Measurements from ENCODE around the gene CNTN5.

Gene CNTN5

DNA sequence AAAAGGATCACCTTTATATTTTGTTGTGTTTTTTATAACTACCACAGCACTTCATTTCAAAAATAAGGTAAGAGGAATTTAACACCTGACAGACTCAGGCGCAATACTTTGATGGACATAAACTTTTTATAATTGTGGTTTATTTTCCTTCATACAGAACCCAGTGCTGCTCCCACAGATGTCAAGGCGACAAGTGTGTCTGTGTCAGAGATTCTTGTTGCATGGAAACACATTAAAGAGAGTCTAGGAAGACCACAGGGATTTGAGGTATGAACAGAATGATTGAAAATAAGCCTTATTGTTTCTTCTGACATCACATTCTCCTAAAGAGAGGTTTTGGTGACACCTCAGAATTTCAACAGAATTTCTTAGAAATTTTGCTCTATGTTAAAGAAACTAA, 1287.5 kb downstream of the CNTN5 start:
- H3K4me3 ChIP-seq (replicated peaks; ENCODE audit: low read depth, low read length), result no peak overlapping the region
- no peak for DNase-seq (ENCODE audit: low read depth)
- TF ChIP-seq, protein P1, sequence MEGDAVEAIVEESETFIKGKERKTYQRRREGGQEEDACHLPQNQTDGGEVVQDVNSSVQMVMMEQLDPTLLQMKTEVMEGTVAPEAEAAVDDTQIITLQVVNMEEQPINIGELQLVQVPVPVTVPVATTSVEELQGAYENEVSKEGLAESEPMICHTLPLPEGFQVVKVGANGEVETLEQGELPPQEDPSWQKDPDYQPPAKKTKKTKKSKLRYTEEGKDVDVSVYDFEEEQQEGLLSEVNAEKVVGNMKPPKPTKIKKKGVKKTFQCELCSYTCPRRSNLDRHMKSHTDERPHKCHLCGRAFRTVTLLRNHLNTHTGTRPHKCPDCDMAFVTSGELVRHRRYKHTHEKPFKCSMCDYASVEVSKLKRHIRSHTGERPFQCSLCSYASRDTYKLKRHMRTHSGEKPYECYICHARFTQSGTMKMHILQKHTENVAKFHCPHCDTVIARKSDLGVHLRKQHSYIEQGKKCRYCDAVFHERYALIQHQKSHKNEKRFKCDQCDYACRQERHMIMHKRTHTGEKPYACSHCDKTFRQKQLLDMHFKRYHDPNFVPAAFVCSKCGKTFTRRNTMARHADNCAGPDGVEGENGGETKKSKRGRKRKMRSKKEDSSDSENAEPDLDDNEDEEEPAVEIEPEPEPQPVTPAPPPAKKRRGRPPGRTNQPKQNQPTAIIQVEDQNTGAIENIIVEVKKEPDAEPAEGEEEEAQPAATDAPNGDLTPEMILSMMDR (IDR thresholded peaks at IDR 0.05; ENCODE audit: low read length, missing control alignments), result no peak

DNA sequence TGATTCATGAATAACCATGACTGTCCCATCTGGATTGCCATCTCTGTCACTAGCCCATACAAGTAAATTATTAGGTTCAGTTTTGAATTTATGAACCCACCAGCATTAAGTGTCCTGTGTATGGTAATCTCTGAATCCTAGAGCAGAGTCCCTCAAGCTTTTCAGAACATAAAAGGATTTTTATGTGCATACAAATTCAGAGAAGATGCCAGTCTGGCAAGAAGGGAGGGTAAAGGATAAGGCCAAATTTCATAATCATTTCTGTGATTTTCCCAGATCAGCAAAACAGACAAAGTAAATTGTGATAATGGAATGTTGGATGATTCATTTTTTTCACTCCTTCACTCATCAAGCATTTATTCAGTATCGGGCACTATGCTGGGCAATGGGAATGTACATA, 1295.2 kb downstream of the CNTN5 start:
- DNase-seq (ENCODE audit: low read depth), result no peak
- H3K4me3 ChIP-seq (replicated peaks; ENCODE audit: low read depth, low read length), result no peak overlapping the region
- TF ChIP-seq, protein P1 (IDR thresholded peaks at IDR 0.05; ENCODE audit: low read length, missing control alignments), result no peak

DNA sequence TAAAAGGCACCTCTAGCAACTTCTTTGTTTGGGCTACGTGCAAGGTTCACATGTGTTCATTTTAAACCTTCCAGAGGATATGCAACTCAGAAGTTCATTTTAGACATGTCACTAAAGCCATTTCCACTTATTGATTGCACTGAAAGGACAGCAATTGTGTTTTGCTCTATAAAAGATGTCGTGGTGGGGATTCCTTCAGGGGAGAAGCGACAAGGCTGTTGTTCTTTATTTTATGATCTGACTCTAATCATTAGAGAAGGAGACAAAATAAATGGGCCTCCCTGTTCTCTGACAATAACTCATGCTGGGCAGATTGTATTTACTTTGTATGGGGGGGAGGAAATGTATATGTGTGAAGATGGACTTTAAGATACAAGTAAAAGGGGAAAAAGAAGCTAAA, 1296.2 kb downstream of the CNTN5 start:
- TF ChIP-seq, protein P1 (IDR thresholded peaks at IDR 0.05; ENCODE audit: low read length, missing control alignments), result no peak
- no peak overlapping the region for H3K4me3 ChIP-seq (replicated peaks; ENCODE audit: low read depth, low read length)
- no peak for DNase-seq (ENCODE audit: low read depth)

DNA sequence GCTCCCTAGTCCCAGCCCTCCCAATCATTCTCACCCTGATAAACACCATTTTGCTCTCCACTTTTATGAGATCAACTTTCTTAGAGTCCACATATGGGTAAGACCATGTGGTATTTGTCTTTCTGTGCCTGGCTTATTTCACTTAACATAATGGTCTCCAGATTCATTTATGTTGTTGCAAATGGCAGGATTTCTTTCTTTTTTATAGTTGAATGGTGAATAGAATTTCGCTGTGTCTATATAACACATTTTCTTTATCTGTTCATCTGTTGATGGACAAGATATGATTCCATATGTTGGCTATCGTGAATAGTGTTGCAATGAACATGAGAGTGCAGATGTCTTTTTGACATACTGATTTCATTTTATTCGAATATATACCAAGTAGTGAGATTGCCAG, 1298.9 kb downstream of the CNTN5 start:
- no peak for DNase-seq (ENCODE audit: low read depth)
- TF ChIP-seq, protein P1 (IDR thresholded peaks at IDR 0.05; ENCODE audit: low read length, missing control alignments), result no peak
- H3K4me3 ChIP-seq (replicated peaks; ENCODE audit: low read depth, low read length), result no peak overlapping the region

DNA sequence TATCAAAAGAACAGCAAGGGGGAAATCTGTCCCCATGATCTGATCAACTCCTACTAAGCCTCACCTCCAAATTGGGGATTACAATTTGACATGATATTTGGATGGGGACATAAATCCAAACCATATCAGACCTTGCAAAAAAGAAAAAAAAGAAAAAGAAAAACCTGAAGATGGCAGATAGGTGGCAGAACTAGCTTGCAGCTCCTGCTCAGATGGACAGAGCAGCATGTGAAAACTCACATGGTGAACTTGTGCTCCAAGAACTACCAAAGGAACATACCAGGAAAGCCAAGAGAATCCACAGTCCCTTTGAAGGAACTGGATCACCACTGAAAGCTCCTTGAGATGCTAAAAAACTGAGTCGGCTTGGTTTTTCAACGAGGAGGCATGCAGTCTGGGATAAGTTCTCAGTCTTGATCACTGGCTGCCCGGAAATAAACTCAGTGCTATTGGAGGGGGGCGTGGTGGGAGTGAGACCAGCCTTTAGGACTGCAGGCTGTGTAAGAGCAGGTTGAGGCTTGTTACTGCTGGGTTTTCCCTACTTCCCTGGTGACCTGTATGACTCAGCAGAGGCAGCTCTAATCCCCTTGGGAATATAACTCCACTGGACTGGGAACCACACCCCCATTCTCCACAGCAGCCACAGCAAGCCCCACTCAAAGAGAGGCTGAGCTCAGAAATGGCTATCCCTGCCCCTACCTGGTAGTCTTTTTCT, 1308.0 kb downstream of the CNTN5 start:
- TF ChIP-seq, protein P1 (IDR thresholded peaks at IDR 0.05; ENCODE audit: low read length, missing control alignments), result no peak
- DNase-seq (ENCODE audit: low read depth), result no peak
- H3K4me3 ChIP-seq (replicated peaks; ENCODE audit: low read depth, low read length), result no peak overlapping the region

DNA sequence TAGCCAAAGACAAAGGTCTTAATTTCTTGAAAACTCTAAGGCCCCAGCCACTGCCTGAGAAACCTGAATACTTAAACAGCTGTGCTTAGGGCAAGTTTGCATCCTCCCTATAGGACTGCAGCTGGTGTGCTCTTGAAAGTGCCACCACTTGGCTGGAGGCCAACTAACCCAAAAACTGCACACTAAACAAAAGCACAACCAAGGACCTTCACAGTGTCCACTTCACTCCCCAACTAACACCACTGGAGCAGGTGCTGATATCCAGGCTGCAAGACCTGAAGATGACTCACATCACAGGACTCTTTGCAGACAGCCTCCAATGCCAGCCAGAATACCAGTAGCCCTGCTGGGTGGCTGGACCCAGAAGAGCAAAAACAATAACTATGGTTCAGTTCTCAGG, 1308.6 kb downstream of the CNTN5 start:
- no peak for DNase-seq (ENCODE audit: low read depth)
- TF ChIP-seq, protein P1 (IDR thresholded peaks at IDR 0.05; ENCODE audit: low read length, missing control alignments), result no peak
- H3K4me3 ChIP-seq (replicated peaks; ENCODE audit: low read depth, low read length), result no peak overlapping the region

DNA sequence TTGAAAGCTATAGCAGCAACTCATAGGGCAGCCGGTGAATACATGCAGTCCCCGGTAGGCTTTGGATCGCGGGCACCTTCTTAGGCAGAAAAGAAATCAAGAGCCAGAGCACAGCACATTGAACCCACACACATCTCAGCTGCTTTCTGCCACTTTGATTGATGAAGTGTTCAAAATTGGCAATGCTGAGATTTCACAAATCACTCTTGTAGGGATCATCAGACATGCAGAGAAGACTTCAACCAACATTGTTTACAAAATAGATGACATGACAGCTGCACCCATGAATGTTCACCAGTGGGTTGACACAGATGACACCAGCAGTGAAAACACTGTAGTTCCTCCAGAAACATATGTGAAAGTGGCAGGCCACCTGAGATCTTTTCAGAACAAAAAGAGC, 1316.1 kb downstream of the CNTN5 start:
- TF ChIP-seq, protein P1 (IDR thresholded peaks at IDR 0.05; ENCODE audit: low read length, missing control alignments), result no peak
- no peak for DNase-seq (ENCODE audit: low read depth)
- no peak overlapping the region for H3K4me3 ChIP-seq (replicated peaks; ENCODE audit: low read depth, low read length)

Measured in fibroblast of pulmonary artery (primary cell).